ENCODE measurements around the gene CNPY3. TPM values are rescaled to one million over a fixed set of nuclear protein-coding genes. Genes with fewer than 3 reads are reported as not detected.

CNPY3 gene
- polyA plus RNA-seq, 2 donors: 14.2 to 15.1 TPM

- Histone ChIP-seq H3K9me3 (ENCODE audit: control insufficient read depth in 2 of 2, insufficient read depth in 1 of 2, low read depth in 1 of 2, low read length in 1 of 2) (no peaks in the 10 kb centered on the region), H3K27me3 (ENCODE audit: control insufficient read depth in 1 of 2, insufficient read depth in 2 of 2, low read length in 2 of 2) (no peaks in the 10 kb centered on the region), H3K4me3 (ENCODE audit: low read depth in 1 of 2, low read length in 2 of 2) (no peak overlapping the region), H3K4me1 (ENCODE audit: control insufficient read depth in 2 of 2, insufficient read depth in 2 of 2, low read length in 1 of 2) (no peaks in the 10 kb centered on the region), H3K36me3 (ENCODE audit: control insufficient read depth in 2 of 2, insufficient read depth in 2 of 2, low read length in 1 of 2) (no peaks in the 10 kb centered on the region), H3K27ac (ENCODE audit: low read depth in 2 of 2, low read length in 1 of 2) (no peak overlapping the region)
- WGBS, 2 donors: 18 to 21% methylated on average over 48 to 49 of the region's 49 CpGs
Measured at GRCh38 chr6:42911171-42912021, 17.9 kb upstream of the CNPY3 start.

GRCh38 chr6:42914546-42914945 lies 14.7 kb upstream of the CNPY3 start:
- H3K27ac ChIP-seq (ENCODE audit: low read depth in 2 of 2, low read length in 1 of 2): no peak overlapping the region
- H3K4me3 ChIP-seq (ENCODE audit: low read depth in 1 of 2, low read length in 2 of 2): no peak overlapping the region
- WGBS, 2 donors: 69 to 80% methylated on average over 4 of the region's 4 CpGs
- H3K27me3 ChIP-seq (ENCODE audit: control insufficient read depth in 1 of 2, insufficient read depth in 2 of 2, low read length in 2 of 2): no peaks in the 10 kb centered on the region
- no peaks in the 10 kb centered on the region for H3K9me3 ChIP-seq (ENCODE audit: control insufficient read depth in 2 of 2, insufficient read depth in 1 of 2, low read depth in 1 of 2, low read length in 1 of 2)
- H3K4me1 ChIP-seq (ENCODE audit: control insufficient read depth in 2 of 2, insufficient read depth in 2 of 2, low read length in 1 of 2): no peaks in the 10 kb centered on the region
- H3K36me3 ChIP-seq (ENCODE audit: control insufficient read depth in 2 of 2, insufficient read depth in 2 of 2, low read length in 1 of 2): no peaks in the 10 kb centered on the region

GRCh38 chr6:42915732-42916131 lies 13.5 kb upstream of the CNPY3 start, which contains the start of gene PTCRA:
TSS of gene PTCRA (plus strand) at chr6:42916053. CDS start at chr6:42916070, 17 bp downstream.
- 79 to 81% methylated on average over 7 to 10 of the region's 10 CpGs for WGBS, 2 donors
- H3K9me3 ChIP-seq (ENCODE audit: control insufficient read depth in 2 of 2, insufficient read depth in 1 of 2, low read depth in 1 of 2, low read length in 1 of 2): no peaks in the 10 kb centered on the region

GRCh38 chr6:42916288-42916687 lies 13.0 kb upstream of the CNPY3 start:
- 91% methylated on average over 1 of the region's 1 CpG for WGBS, 2 donors
- Histone ChIP-seq H3K9me3 (ENCODE audit: control insufficient read depth in 2 of 2, insufficient read depth in 1 of 2, low read depth in 1 of 2, low read length in 1 of 2) (no peaks in the 10 kb centered on the region), H3K27me3 (ENCODE audit: control insufficient read depth in 1 of 2, insufficient read depth in 2 of 2, low read length in 2 of 2) (no peaks in the 10 kb centered on the region), H3K4me1 (ENCODE audit: control insufficient read depth in 2 of 2, insufficient read depth in 2 of 2, low read length in 1 of 2) (peaks cover 0 to 2% of the 10 kb centered on the region in 2 donors), H3K4me3 (ENCODE audit: low read depth in 1 of 2, low read length in 2 of 2) (no peak overlapping the region), H3K36me3 (ENCODE audit: control insufficient read depth in 2 of 2, insufficient read depth in 2 of 2, low read length in 1 of 2) (no peaks in the 10 kb centered on the region), H3K27ac (ENCODE audit: low read depth in 2 of 2, low read length in 1 of 2) (no peak overlapping the region)

More at GRCh38 chr6:42915732-42916131, 13.5 kb upstream of the CNPY3 start, which contains the start of gene PTCRA:
- Histone ChIP-seq H3K4me1 (ENCODE audit: control insufficient read depth in 2 of 2, insufficient read depth in 2 of 2, low read length in 1 of 2) (peaks cover 0 to 2% of the 10 kb centered on the region in 2 donors), H3K27me3 (ENCODE audit: control insufficient read depth in 1 of 2, insufficient read depth in 2 of 2, low read length in 2 of 2) (no peaks in the 10 kb centered on the region), H3K27ac (ENCODE audit: low read depth in 2 of 2, low read length in 1 of 2) (no peak within 1 kb of the TSS), H3K36me3 (ENCODE audit: control insufficient read depth in 2 of 2, insufficient read depth in 2 of 2, low read length in 1 of 2) (no peaks in the 10 kb centered on the region), H3K4me3 (ENCODE audit: low read depth in 1 of 2, low read length in 2 of 2) (no peak within 1 kb of the TSS)

- no peaks in the 10 kb centered on the region for H3K27me3 ChIP-seq (ENCODE audit: control insufficient read depth in 1 of 2, insufficient read depth in 2 of 2, low read length in 2 of 2)
- no peaks in the 10 kb centered on the region for H3K9me3 ChIP-seq (ENCODE audit: control insufficient read depth in 2 of 2, insufficient read depth in 1 of 2, low read depth in 1 of 2, low read length in 1 of 2)
- no peak overlapping the region for H3K4me3 ChIP-seq (ENCODE audit: low read depth in 1 of 2, low read length in 2 of 2)
- no peaks in the 10 kb centered on the region for H3K36me3 ChIP-seq (ENCODE audit: control insufficient read depth in 2 of 2, insufficient read depth in 2 of 2, low read length in 1 of 2)
- 75 to 80% methylated on average over 6 of the region's 6 CpGs for WGBS, 2 donors
- H3K27ac ChIP-seq (ENCODE audit: low read depth in 2 of 2, low read length in 1 of 2): no peak overlapping the region
- peaks cover 0 to 2% of the 10 kb centered on the region in 2 donors for H3K4me1 ChIP-seq (ENCODE audit: control insufficient read depth in 2 of 2, insufficient read depth in 2 of 2, low read length in 1 of 2)
Measured at GRCh38 chr6:42921801-42922200, 7.5 kb upstream of the CNPY3 start.

- no peaks in the 10 kb centered on the region for H3K9me3 ChIP-seq (ENCODE audit: control insufficient read depth in 2 of 2, insufficient read depth in 1 of 2, low read depth in 1 of 2, low read length in 1 of 2)
- H3K36me3 ChIP-seq (ENCODE audit: control insufficient read depth in 2 of 2, insufficient read depth in 2 of 2, low read length in 1 of 2): no peaks in the 10 kb centered on the region
- H3K27ac ChIP-seq (ENCODE audit: low read depth in 2 of 2, low read length in 1 of 2): no peak overlapping the region
- 76 to 80% methylated on average over 2 of the region's 2 CpGs for WGBS, 2 donors
- peaks cover 0 to 2% of the 10 kb centered on the region in 2 donors for H3K4me1 ChIP-seq (ENCODE audit: control insufficient read depth in 2 of 2, insufficient read depth in 2 of 2, low read length in 1 of 2)
- no peaks in the 10 kb centered on the region for H3K27me3 ChIP-seq (ENCODE audit: control insufficient read depth in 1 of 2, insufficient read depth in 2 of 2, low read length in 2 of 2)
- H3K4me3 ChIP-seq (ENCODE audit: low read depth in 1 of 2, low read length in 2 of 2): no peak overlapping the region
Measured at GRCh38 chr6:42923666-42924065, 5.6 kb upstream of the CNPY3 start.

- Histone ChIP-seq H3K36me3 (ENCODE audit: control insufficient read depth in 2 of 2, insufficient read depth in 2 of 2, low read length in 1 of 2) (no peaks in the 10 kb centered on the region), H3K9me3 (ENCODE audit: control insufficient read depth in 2 of 2, insufficient read depth in 1 of 2, low read depth in 1 of 2, low read length in 1 of 2) (no peaks in the 10 kb centered on the region), H3K4me3 (ENCODE audit: low read depth in 1 of 2, low read length in 2 of 2) (no peak overlapping the region), H3K27ac (ENCODE audit: low read depth in 2 of 2, low read length in 1 of 2) (no peak overlapping the region), H3K27me3 (ENCODE audit: control insufficient read depth in 1 of 2, insufficient read depth in 2 of 2, low read length in 2 of 2) (no peaks in the 10 kb centered on the region), H3K4me1 (ENCODE audit: control insufficient read depth in 2 of 2, insufficient read depth in 2 of 2, low read length in 1 of 2) (no peaks in the 10 kb centered on the region)
- 46 to 62% methylated on average over 20 to 23 of the region's 23 CpGs for WGBS, 2 donors
Measured at GRCh38 chr6:42925248-42925857, 3.9 kb upstream of the CNPY3 start.

GRCh38 chr6:42929821-42930360 lies 611 bp downstream of the CNPY3 start:
- no peaks in the 10 kb centered on the region for H3K4me1 ChIP-seq (ENCODE audit: control insufficient read depth in 2 of 2, insufficient read depth in 2 of 2, low read length in 1 of 2)
- H3K9me3 ChIP-seq (ENCODE audit: control insufficient read depth in 2 of 2, insufficient read depth in 1 of 2, low read depth in 1 of 2, low read length in 1 of 2): no peaks in the 10 kb centered on the region
- 0 to 1% methylated on average over 16 of the region's 16 CpGs for WGBS, 2 donors
- H3K27me3 ChIP-seq (ENCODE audit: control insufficient read depth in 1 of 2, insufficient read depth in 2 of 2, low read length in 2 of 2): no peaks in the 10 kb centered on the region
- H3K36me3 ChIP-seq (ENCODE audit: control insufficient read depth in 2 of 2, insufficient read depth in 2 of 2, low read length in 1 of 2): peaks cover 0 to 5% of the 10 kb centered on the region in 2 donors
- peak overlapping the region; percentile 67 to 78 for H3K4me3 ChIP-seq (ENCODE audit: low read depth in 1 of 2, low read length in 2 of 2)
- H3K27ac ChIP-seq (ENCODE audit: low read depth in 2 of 2, low read length in 1 of 2): peak overlapping the region; percentile 94 to 97

GRCh38 chr6:42932412-42932811 lies 3.1 kb downstream of the CNPY3 start:
- Histone ChIP-seq H3K27me3 (ENCODE audit: control insufficient read depth in 1 of 2, insufficient read depth in 2 of 2, low read length in 2 of 2) (no peaks in the 10 kb centered on the region), H3K9me3 (ENCODE audit: control insufficient read depth in 2 of 2, insufficient read depth in 1 of 2, low read depth in 1 of 2, low read length in 1 of 2) (no peaks in the 10 kb centered on the region), H3K36me3 (ENCODE audit: control insufficient read depth in 2 of 2, insufficient read depth in 2 of 2, low read length in 1 of 2) (peaks cover 6 to 13% of the 10 kb centered on the region in 2 donors), H3K27ac (ENCODE audit: low read depth in 2 of 2, low read length in 1 of 2) (no peak overlapping the region), H3K4me1 (ENCODE audit: control insufficient read depth in 2 of 2, insufficient read depth in 2 of 2, low read length in 1 of 2) (no peaks in the 10 kb centered on the region), H3K4me3 (ENCODE audit: low read depth in 1 of 2, low read length in 2 of 2) (no peak overlapping the region)
- 87 to 89% methylated on average over 3 of the region's 3 CpGs for WGBS, 2 donors
